Neuronal stem cell (in vitro differentiated cells): ENCODE data around the gene PRDM9.

ENCODE experiments used
- DNase-seq: peaks from one replicate; pipeline ENCODE4 v3.0.0-alpha.2; 2013; ENCODE audit warnings: low spot score
- H2AFZ ChIP-seq: one replicate; pipeline ENCODE4 v1.6.1; 2013; ENCODE audit warnings: mild to moderate bottlenecking, low read length, inconsistent platforms
- H2AK5ac ChIP-seq: 2 replicates; pipeline ENCODE4 v1.6.1; 2013; ENCODE audit warnings: low read depth, mild to moderate bottlenecking, inconsistent platforms, low read length, moderate library complexity, mixed read lengths
- H2BK120ac ChIP-seq: 2 replicates; pipeline ENCODE4 v1.6.1; 2013; ENCODE audit warnings: low read depth, mild to moderate bottlenecking, inconsistent platforms, low read length, moderate library complexity, mixed read lengths
- H2BK12ac ChIP-seq: one replicate; pipeline ENCODE4 v1.6.1; 2013; ENCODE audit warnings: low read length, inconsistent platforms
- H2BK15ac ChIP-seq: 2 replicates; pipeline ENCODE4 v1.6.1; 2013; ENCODE audit warnings: mild to moderate bottlenecking, low read length, inconsistent platforms, mixed read lengths
- H2BK5ac ChIP-seq: one replicate; pipeline ENCODE4 v1.6.1; 2013; ENCODE audit warnings: inconsistent platforms, mild to moderate bottlenecking, low read length, moderate library complexity
- H3K14ac ChIP-seq: one replicate; pipeline ENCODE4 v1.6.1; 2013; ENCODE audit warnings: low read length, inconsistent platforms
- H3K18ac ChIP-seq: 2 replicates; pipeline ENCODE4 v1.6.1; 2013; ENCODE audit warnings: low read length, inconsistent platforms
- H3K23ac ChIP-seq: 2 replicates; pipeline ENCODE4 v1.6.1; 2013; ENCODE audit warnings: low read depth, mild to moderate bottlenecking, mixed read lengths, low read length, inconsistent platforms; ENCODE audit not compliant: poor library complexity
- H3K27ac ChIP-seq: replicated peaks from 3 replicates; pipeline ENCODE4 v1.5.1; 2013; ENCODE audit warnings: low read length, inconsistent platforms
- H3K27me3 ChIP-seq, 3 experiments: 2 replicates each; pipeline ENCODE4 v1.6.1; 2013; ENCODE audit warnings: low read length in 3 of 3, mild to moderate bottlenecking in 2 of 3, inconsistent platforms in 1 of 3, low read depth in 1 of 3, mixed read lengths in 1 of 3, moderate library complexity in 1 of 3; ENCODE audit not compliant: control insufficient read depth in 3 of 3, insufficient read depth in 3 of 3
- H3K36me3 ChIP-seq, 2 donors: replicated peaks in 1 of 2; 2 replicates each; pipeline ENCODE4 v1.6.1; 2013; ENCODE audit warnings: low read length in 2 of 2; ENCODE audit not compliant: control insufficient read depth in 2 of 2, insufficient read depth in 2 of 2
- H3K4ac ChIP-seq: 2 replicates; pipeline ENCODE4 v1.6.1; 2013; ENCODE audit warnings: inconsistent platforms, mild to moderate bottlenecking, low read length, moderate library complexity
- H3K4me1 ChIP-seq, 2 donors: 1 replicate in 1 of 2; 2 replicates in 1 of 2; pipeline ENCODE4 v1.6.1; 2013; ENCODE audit warnings: low read length in 2 of 2, low read depth in 1 of 2; ENCODE audit not compliant: control insufficient read depth in 2 of 2, insufficient read depth in 1 of 2
- H3K4me2 ChIP-seq: one replicate; pipeline ENCODE4 v1.6.1; 2013; ENCODE audit warnings: mild to moderate bottlenecking, low read length, inconsistent platforms; ENCODE audit not compliant: insufficient read depth, poor library complexity, severe bottlenecking
- H3K4me3 ChIP-seq, 2 donors: 2 replicates each; pipeline ENCODE4 v1.5.1; 2013; ENCODE audit warnings: low read length in 2 of 2, mild to moderate bottlenecking in 2 of 2, inconsistent platforms in 1 of 2, moderate library complexity in 1 of 2
- H3K79me1 ChIP-seq: one replicate; pipeline ENCODE4 v1.6.1; 2013; ENCODE audit warnings: low read depth, mild to moderate bottlenecking, inconsistent platforms, low read length, moderate library complexity
- H3K9ac ChIP-seq: one replicate; pipeline ENCODE4 v1.6.1; 2013; ENCODE audit warnings: mild to moderate bottlenecking, low read depth, low read length, inconsistent platforms; ENCODE audit not compliant: poor library complexity
- H3K9me3 ChIP-seq, 2 donors: replicated peaks in 1 of 2; 2 replicates each; pipeline versions ENCODE3 to v1.6.1; 2013; ENCODE audit warnings: low read length in 2 of 2, mild to moderate bottlenecking in 2 of 2, inconsistent platforms in 1 of 2, low read depth in 1 of 2, mixed read lengths in 1 of 2, moderate library complexity in 1 of 2; ENCODE audit not compliant: control insufficient read depth in 2 of 2, insufficient read depth in 1 of 2
- H4K8ac ChIP-seq: one replicate; pipeline ENCODE4 v1.6.1; 2013; ENCODE audit warnings: low read depth, mild to moderate bottlenecking, inconsistent platforms, low read length, moderate library complexity
- H4K91ac ChIP-seq: one replicate; pipeline ENCODE4 v1.6.1; 2013; ENCODE audit warnings: low read length, low read depth, mild to moderate bottlenecking, inconsistent platforms; ENCODE audit not compliant: poor library complexity
- WGBS, 2 donors: extraction: QIAGEN DNeasy Blood & Tissue Kit; methylation state at CpG; one replicate each; pipeline ENCODE4 v1.1.7; 2013; ENCODE audit warnings: missing lambda C conversion rate in 2 of 2, mixed read lengths in 1 of 2; ENCODE audit not compliant: insufficient read length in 2 of 2, insufficient replicate concordance in 1 of 2; ENCODE audit errors: extremely low coverage in 2 of 2; 5-methylcytosine and 5-hydroxymethylcytosine counted together

PRDM9 gene

DNA sequence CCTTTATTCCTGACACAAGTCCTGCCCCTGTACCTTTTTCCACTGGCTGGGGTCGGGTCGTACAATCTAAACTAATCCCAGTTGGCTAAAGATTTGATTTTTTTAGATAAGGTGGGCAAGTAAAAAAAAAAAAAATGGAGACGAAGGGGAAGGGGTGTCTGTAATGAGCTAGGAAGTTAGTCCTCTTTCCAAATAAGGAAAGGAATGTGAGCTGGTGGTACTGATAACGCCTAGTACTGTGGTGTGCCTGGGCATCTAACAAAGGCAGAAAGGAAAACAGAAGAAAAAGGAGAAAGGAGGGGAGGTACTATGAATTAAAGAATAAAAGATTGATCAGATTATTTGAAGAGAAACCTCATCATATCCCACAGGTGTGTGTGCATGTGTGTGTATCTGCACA, 21.3 kb downstream of the PRDM9 start:
- H3K18ac ChIP-seq: no peak overlapping the region
- no peak overlapping the region for H4K8ac ChIP-seq
- no peak overlapping the region for H2BK120ac ChIP-seq
- no peak overlapping the region for H2BK15ac ChIP-seq
- H3K23ac ChIP-seq: no peak overlapping the region
- DNase-seq: no peak
- H3K27me3 ChIP-seq: no peaks in the 10 kb centered on the region
- no peak overlapping the region for H3K9ac ChIP-seq
- H2BK12ac ChIP-seq: no peak overlapping the region
- no peak overlapping the region for H3K4ac ChIP-seq
- no CpG with 5 or more reads among the region's 4 CpGs for WGBS, 2 donors
- no peak overlapping the region for H2BK5ac ChIP-seq
- H3K4me2 ChIP-seq: no peak overlapping the region
- peak overlapping the region; percentile 8 for H2AFZ ChIP-seq
- H2AK5ac ChIP-seq: no peak overlapping the region
- no peak overlapping the region for H3K4me3 ChIP-seq
- no peak overlapping the region for H3K14ac ChIP-seq
- no peak overlapping the region for H3K27ac ChIP-seq
- no peaks in the 10 kb centered on the region for H3K36me3 ChIP-seq
- H3K4me1 ChIP-seq: no peaks in the 10 kb centered on the region
- no peaks in the 10 kb centered on the region for H3K9me3 ChIP-seq
- no peak overlapping the region for H4K91ac ChIP-seq
- no peaks in the 10 kb centered on the region for H3K79me1 ChIP-seq

DNA sequence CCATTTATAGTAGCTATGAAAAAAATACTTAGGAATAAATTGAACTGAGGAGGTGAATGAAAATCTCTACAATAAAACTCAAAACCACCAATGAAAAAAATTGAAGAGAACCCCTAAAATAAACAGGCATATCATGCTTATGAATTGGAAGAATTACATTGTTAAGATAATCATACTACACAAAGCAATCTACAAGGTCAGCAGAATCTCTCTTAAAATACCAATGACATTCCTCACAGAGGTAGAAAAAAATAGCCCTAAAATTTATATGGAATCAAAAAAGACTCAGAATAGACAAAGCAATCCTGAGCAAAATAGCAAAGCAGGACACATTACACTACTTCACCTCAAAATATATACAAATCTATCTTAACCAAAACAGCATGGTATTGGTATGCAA, 23.2 kb downstream of the PRDM9 start:
- Histone ChIP-seq H4K8ac (no peak overlapping the region), H3K4me3 (no peak overlapping the region), H2BK12ac (no peak overlapping the region), H2BK5ac (no peak overlapping the region), H3K9me3 (no peaks in the 10 kb centered on the region), H3K23ac (no peak overlapping the region), H2BK15ac (no peak overlapping the region), H3K36me3 (no peaks in the 10 kb centered on the region), H2AK5ac (no peak overlapping the region), H2AFZ (no peak overlapping the region), H3K4me1 (no peaks in the 10 kb centered on the region), H3K14ac (no peak overlapping the region), H3K18ac (no peak overlapping the region), H2BK120ac (no peak overlapping the region), H3K27ac (no peak overlapping the region), H3K4ac (no peak overlapping the region), H3K4me2 (no peak overlapping the region), H3K79me1 (no peaks in the 10 kb centered on the region), H3K27me3 (no peaks in the 10 kb centered on the region), H3K9ac (no peak overlapping the region), H4K91ac (no peak overlapping the region)
- DNase-seq: no peak

DNA sequence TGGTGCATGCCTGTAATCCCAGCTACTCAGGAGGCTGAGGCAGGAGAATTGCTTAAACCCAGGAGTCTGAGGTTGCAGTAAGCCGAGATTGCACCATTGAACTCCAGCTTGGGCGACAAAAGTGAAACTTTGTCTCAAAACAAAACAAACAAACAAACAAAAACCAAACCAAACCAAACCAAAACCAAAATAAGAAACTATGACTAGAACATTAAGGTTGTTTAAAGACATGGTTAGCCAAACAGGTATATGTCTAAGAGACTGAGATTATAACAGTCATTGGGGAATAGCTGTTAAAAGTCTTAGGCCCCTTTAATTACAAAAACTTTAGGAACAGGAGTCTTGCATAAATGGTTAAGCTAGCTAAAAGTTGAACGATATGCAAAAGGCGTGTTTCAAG, 63.6 kb downstream of the PRDM9 start:
- Histone ChIP-seq H3K4me1 (no peaks in the 10 kb centered on the region), H4K91ac (no peak overlapping the region), H3K9ac (no peak overlapping the region), H3K4me3 (no peak overlapping the region), H2AK5ac (no peak overlapping the region), H3K79me1 (no peaks in the 10 kb centered on the region), H4K8ac (no peak overlapping the region), H2BK12ac (no peak overlapping the region), H2BK5ac (no peak overlapping the region), H2BK15ac (no peak overlapping the region), H3K27ac (no peak overlapping the region), H3K27me3 (no peaks in the 10 kb centered on the region), H3K4ac (no peak overlapping the region), H3K9me3 (no peaks in the 10 kb centered on the region), H3K36me3 (no peaks in the 10 kb centered on the region), H3K14ac (no peak overlapping the region), H3K18ac (no peak overlapping the region), H2BK120ac (no peak overlapping the region), H3K23ac (no peak overlapping the region), H2AFZ (no peak overlapping the region), H3K4me2 (no peak overlapping the region)
- WGBS, 2 donors: no CpG with 5 or more reads among the region's 4 CpGs
- DNase-seq: no peak
